Body of pancreas (tissue), 4 donors: Measurements from ENCODE around the gene AHI1. TPM values are rescaled to one million over a fixed set of nuclear protein-coding genes. Genes with fewer than 3 reads are reported as not detected.

Source experiments
- ATAC-seq: fragments of 150-250 bp; one replicate; pipeline ENCODE4 v1.9.1; 2016
- DNase-seq, 4 donors: peaks; one replicate each; pipeline ENCODE4 v3.0.0-alpha.2; 2019
- H3K27ac ChIP-seq, 4 donors: fragments of 200-600 bp; sonication (generic); 1 replicate in 3 of 4; 2 replicates in 1 of 4; pipeline versions ENCODE4 v1.5.1 to v1.6.1; 2016 to 2019; ENCODE audit warnings: mild to moderate bottlenecking in 1 of 4, mixed read lengths in 1 of 4, moderate library complexity in 1 of 4
- H3K27me3 ChIP-seq, 2 donors: fragments of 200-600 bp; sonication (generic); one replicate each; pipeline ENCODE4 v1.6.0; 2016; ENCODE audit warnings: mild to moderate bottlenecking in 1 of 2
- H3K36me3 ChIP-seq, 2 donors: fragments of 200-600 bp; sonication (generic); replicated peaks in 1 of 2; 2 replicates each; pipeline ENCODE4 v1.5.1; 2016; ENCODE audit warnings: low read depth in 2 of 2; ENCODE audit not compliant: insufficient read depth in 1 of 2
- H3K4me1 ChIP-seq: fragments of 200-600 bp; sonication (generic); one replicate; pipeline ENCODE4 v1.6.0; 2016
- H3K4me3 ChIP-seq, 2 donors: fragments of 200-600 bp; sonication (generic); 1 replicate in 1 of 2; 2 replicates in 1 of 2; pipeline ENCODE4 v1.5.1; 2016 to 2019
- H3K9me3 ChIP-seq, 3 donors: fragments of 200-600 bp; sonication (generic); 1 replicate in 2 of 3; 2 replicates in 1 of 3; pipeline ENCODE4 v1.5.1; 2016
- CTCF ChIP-seq, 7 experiments: fragments of 450-650 bp in 4 of 7; fragments of 200-600 bp in 3 of 7; sonication (generic) in 3 of 7; IDR thresholded peaks; one replicate each; pipeline ENCODE4 v1.5.1; 2016 to 2019; ENCODE audit warnings: antibody characterized with exemption in 7 of 7
- POLR2A ChIP-seq, 3 donors: fragments of 450-650 bp; IDR thresholded peaks; one replicate each; pipeline ENCODE4 v1.6.1; 2016; ENCODE audit warnings: antibody characterized with exemption in 3 of 3, mild to moderate bottlenecking in 2 of 3
- WGBS, 2 donors: methylation state at CpG; one replicate each; pipeline ENCODE4 v1.1.5; 2017; 5-methylcytosine and 5-hydroxymethylcytosine counted together
- intact Hi-C: fragments of 100-400 bp; cut with DNase I; formaldehyde crosslinking; loops from one replicate; pipeline ENCODE4 v1.15.1; 2023
- total RNA-seq, 2 donors: library from RNA; depleted of rRNA; stranded (reverse); fragments of >200 nt; gene quantifications; one replicate each; pipeline ENCODE4 v1.1.0, GENCODE V29; 2016

The AHI1 gene
- total RNA-seq, 2 donors from 2014 or later: 20.2 to 107 TPM

GRCh38 chr6:135319819-135320218 is 177.7 kb downstream of the AHI1 start:
- DNase-seq (no peak), ATAC-seq (no peak)
- no peaks in the 10 kb centered on the region for H3K9me3 ChIP-seq
- H3K36me3 ChIP-seq: peaks cover 0 to 2% of the 10 kb centered on the region in 2 donors
- no peaks in the 10 kb centered on the region for H3K4me1 ChIP-seq
- intact Hi-C loops: no loop called here
- no peak overlapping the region for H3K27ac ChIP-seq
- TF ChIP-seq POLR2A (IDR thresholded peaks at IDR 0.05): no peak
- TF ChIP-seq CTCF (IDR thresholded peaks at IDR 0.05): no peak
- 64 to 87% methylated on average over 2 of the region's 2 CpGs for WGBS, 2 donors
- no peak overlapping the region for H3K4me3 ChIP-seq
- no peaks in the 10 kb centered on the region for H3K27me3 ChIP-seq

- Histone ChIP-seq H3K4me1 (no peaks in the 10 kb centered on the region), H3K4me3 (no peak overlapping the region), H3K27me3 (no peaks in the 10 kb centered on the region), H3K27ac (no peak overlapping the region), H3K36me3 (peaks cover 0 to 2% of the 10 kb centered on the region in 2 donors), H3K9me3 (no peaks in the 10 kb centered on the region)
- ATAC-seq (no peak), DNase-seq (no peak)
- TF ChIP-seq CTCF (IDR thresholded peaks at IDR 0.05) (no peak), POLR2A (IDR thresholded peaks at IDR 0.05) (no peak)
- intact Hi-C loops: no loop called here
- WGBS, 2 donors: 94 to 97% methylated on average over 8 of the region's 8 CpGs
Observed at GRCh38 chr6:135318738-135319469, 178.6 kb downstream of the AHI1 start.

- Histone ChIP-seq H3K27me3 (no peaks in the 10 kb centered on the region), H3K4me3 (no peak overlapping the region), H3K27ac (no peak overlapping the region), H3K36me3 (peaks cover 0 to 2% of the 10 kb centered on the region in 2 donors), H3K9me3 (no peaks in the 10 kb centered on the region), H3K4me1 (no peaks in the 10 kb centered on the region)
- ATAC-seq: no peak
- 95% methylated on average over 1 of the region's 1 CpG for whole genome bisulfite sequencing, 2 donors
- intact Hi-C loops: no loop called here
- no peak for DNase-seq
- TF ChIP-seq CTCF (IDR thresholded peaks at IDR 0.05): no peak
Observed at GRCh38 chr6:135314543-135314942, 183.0 kb downstream of the AHI1 start.

GRCh38 chr6:135311446-135312200 is 185.9 kb downstream of the AHI1 start:
- ATAC-seq (no peak), DNase-seq (no peak)
- WGBS, 2 donors: 74 to 75% methylated on average over 4 of the region's 4 CpGs
- H3K4me3 ChIP-seq: no peak overlapping the region
- no peaks in the 10 kb centered on the region for H3K27me3 ChIP-seq
- H3K36me3 ChIP-seq: no peaks in the 10 kb centered on the region
- TF ChIP-seq POLR2A (IDR thresholded peaks at IDR 0.05) (no peak), CTCF (IDR thresholded peaks at IDR 0.05) (no peak)
- H3K9me3 ChIP-seq: no peaks in the 10 kb centered on the region
- intact Hi-C loops: no loop called here
- H3K4me1 ChIP-seq: no peaks in the 10 kb centered on the region
- H3K27ac ChIP-seq: no peak overlapping the region
